ENCODE measurements around the gene SORBS2.

- no peak for TF ChIP-seq CTCF (IDR thresholded peaks at IDR 0.05; ENCODE audit: borderline replicate concordance, extremely low read depth, low read length, poor library complexity, severe bottlenecking)
- no peak for TF ChIP-seq EZH2 (IDR thresholded peaks at IDR 0.05; ENCODE audit: borderline replicate concordance, low read depth, low read length, severe bottlenecking)
Measured at GRCh38 chr4:185730387-185730786, 81.6 kb downstream of the SORBS2 start.

All from DND-41 (cell line).